Psoas muscle (tissue), 8 donors: ENCODE measurements around the gene TMEM171. TPM values are rescaled to one million over a fixed set of nuclear protein-coding genes. Genes with fewer than 3 reads are reported as not detected.

ENCODE experiments used
- ATAC-seq, 4 donors: fragments of 200-7000 bp; cut with Tn5 transposase; one replicate each; pipeline ENCODE4 v1.9.1; 2020; ENCODE audit warnings: moderate library complexity in 3 of 4, mild to moderate bottlenecking in 2 of 4
- DNase-seq, 2 donors: peaks; one replicate each; pipeline ENCODE4 v3.0.0-alpha.2; 2020
- H3K27ac ChIP-seq: fragments of 200-600 bp; one replicate; pipeline ENCODE4 v1.8.0; 2022
- H3K27me3 ChIP-seq, 3 donors: fragments of 200-600 bp in 1 of 3; one replicate each; pipeline versions ENCODE4 v1.6.1 to v1.8.0; 2013 to 2022; ENCODE audit warnings: low read length in 2 of 3, mild to moderate bottlenecking in 2 of 3, moderate library complexity in 1 of 3; ENCODE audit not compliant: insufficient read depth in 3 of 3
- H3K36me3 ChIP-seq, 2 donors: fragments of 200-600 bp in 1 of 2; one replicate each; pipeline versions ENCODE4 v1.6.1 to v1.8.0; 2013 to 2022; ENCODE audit warnings: low read depth in 1 of 2, mild to moderate bottlenecking in 1 of 2, moderate library complexity in 1 of 2; ENCODE audit not compliant: insufficient read depth in 1 of 2
- H3K4me1 ChIP-seq: fragments of 200-600 bp; one replicate; pipeline ENCODE4 v1.8.0; 2022
- H3K4me3 ChIP-seq: fragments of 200-600 bp; one replicate; pipeline ENCODE4 v1.8.0; 2022; ENCODE audit warnings: mild to moderate bottlenecking
- H3K9me3 ChIP-seq: fragments of 200-600 bp; one replicate; pipeline ENCODE4 v1.8.0; 2022
- WGBS, 3 donors: extraction: QIAGEN DNeasy Blood & Tissue Kit; methylation state at CpG; one replicate each; pipeline versions ENCODE4 v1.1.6 to v1.1.7; 2013; 5-methylcytosine and 5-hydroxymethylcytosine counted together
- intact Hi-C, 2 donors: fragments of 100-400 bp; cut with DNase I; formaldehyde crosslinking; loops; one replicate each; pipeline versions ENCODE4 v1.11.0 to v1.14.2; 2022
- polyA plus RNA-seq, 3 donors: library from polyadenylated mRNA; stranded (reverse); fragments of 200-250 nt; gene quantifications; one replicate each; pipeline ENCODE4 v1.2.3, GENCODE V29; 2013
- total RNA-seq, 4 donors: library from RNA; stranded (reverse); fragmentation: NEBNext Ultra II Directional in 2 of 4; extraction: Animal tissue kit (Norgen Biotek cat#: 25700) in 2 of 4; gene quantifications; one replicate each; pipeline versions ENCODE4 v1.2.1 to v1.2.4, GENCODE V29; 2021 to 2023
- TF ChIP-seq, protein P1 (sequence below): fragments of 200-600 bp; IDR thresholded peaks from one replicate; pipeline ENCODE4 v1.8.0; 2022; ENCODE audit warnings: antibody characterized with exemption
- donor health status: healthy with polysubstance abuse.
- donor health status: DM: no; HTN: no; CAD: no; lungs with moderate emphysema.
- donor health status: Bipolar disorder and iron deficiency.
- donor health status: healthy.
- donor health status: DM: yes; HTN: yes; CAD: no.
- donor health status: DM: no; HTN: no; CAD: no.
- donor health status: DM: no; HTN: no; CAD: no.
- donor health status: DM: yes; HTN: yes; CAD: no.

TMEM171 gene
- total and polyA plus RNA-seq, 7 donors, result 0.25 to 1.1 (median 0.48) TPM

GRCh38 chr5:73117088-73117740 lies 3.2 kb upstream of the TMEM171 start:
- Histone ChIP-seq H3K27ac (no peak overlapping the region), H3K27me3 (peaks cover 0 to 16% (median 2%) of the 10 kb centered on the region in 3 donors), H3K36me3 (peaks cover 0 to 3% of the 10 kb centered on the region in 2 donors), H3K4me3 (no peak overlapping the region), H3K4me1 (peaks cover 4% of the 10 kb centered on the region), H3K9me3 (no peaks in the 10 kb centered on the region)
- TF ChIP-seq, protein P1, sequence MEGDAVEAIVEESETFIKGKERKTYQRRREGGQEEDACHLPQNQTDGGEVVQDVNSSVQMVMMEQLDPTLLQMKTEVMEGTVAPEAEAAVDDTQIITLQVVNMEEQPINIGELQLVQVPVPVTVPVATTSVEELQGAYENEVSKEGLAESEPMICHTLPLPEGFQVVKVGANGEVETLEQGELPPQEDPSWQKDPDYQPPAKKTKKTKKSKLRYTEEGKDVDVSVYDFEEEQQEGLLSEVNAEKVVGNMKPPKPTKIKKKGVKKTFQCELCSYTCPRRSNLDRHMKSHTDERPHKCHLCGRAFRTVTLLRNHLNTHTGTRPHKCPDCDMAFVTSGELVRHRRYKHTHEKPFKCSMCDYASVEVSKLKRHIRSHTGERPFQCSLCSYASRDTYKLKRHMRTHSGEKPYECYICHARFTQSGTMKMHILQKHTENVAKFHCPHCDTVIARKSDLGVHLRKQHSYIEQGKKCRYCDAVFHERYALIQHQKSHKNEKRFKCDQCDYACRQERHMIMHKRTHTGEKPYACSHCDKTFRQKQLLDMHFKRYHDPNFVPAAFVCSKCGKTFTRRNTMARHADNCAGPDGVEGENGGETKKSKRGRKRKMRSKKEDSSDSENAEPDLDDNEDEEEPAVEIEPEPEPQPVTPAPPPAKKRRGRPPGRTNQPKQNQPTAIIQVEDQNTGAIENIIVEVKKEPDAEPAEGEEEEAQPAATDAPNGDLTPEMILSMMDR, result no peak
- ATAC-seq (no peak), DNase-seq (no peak)
- intact Hi-C loops, result no loop called here
- 72 to 82% (median 74%) methylated on average over 3 of the region's 3 CpGs for WGBS, 3 donors

GRCh38 chr5:73118391-73118973 lies 1.9 kb upstream of the TMEM171 start:
- H3K36me3 ChIP-seq, result no peaks in the 10 kb centered on the region
- TF ChIP-seq, protein P1, result no peak
- no peak overlapping the region for H3K4me3 ChIP-seq
- H3K27me3 ChIP-seq, result peaks cover 0 to 20% (median 2%) of the 10 kb centered on the region in 3 donors
- no peak overlapping the region for H3K27ac ChIP-seq
- peaks cover 4% of the 10 kb centered on the region for H3K4me1 ChIP-seq
- intact Hi-C loops, result no loop called here
- no peaks in the 10 kb centered on the region for H3K9me3 ChIP-seq
- 73 to 85% (median 74%) methylated on average over 5 of the region's 5 CpGs for WGBS, 3 donors
- ATAC-seq (no peak), DNase-seq (no peak)

- peak overlapping the region; percentile 62 for H3K4me3 ChIP-seq
- no peaks in the 10 kb centered on the region for H3K9me3 ChIP-seq
- H3K36me3 ChIP-seq, result no peaks in the 10 kb centered on the region
- intact Hi-C loops, result no loop called here
- DNase-seq (peak; percentile 23 to 71), ATAC-seq (peak; percentile 84 to 93 (median 88))
- WGBS, 3 donors, result 16 to 21% (median 18%) methylated on average over 33 to 40 of the region's 40 CpGs
- TF ChIP-seq, protein P1, result no peak
- peaks cover 4% of the 10 kb centered on the region for H3K4me1 ChIP-seq
- peak overlapping the region; percentile 46 for H3K27ac ChIP-seq
- H3K27me3 ChIP-seq, result peaks cover 0 to 20% (median 2%) of the 10 kb centered on the region in 3 donors
Observed at GRCh38 chr5:73119451-73120157, 771 bp upstream of the TMEM171 start.

DNA sequence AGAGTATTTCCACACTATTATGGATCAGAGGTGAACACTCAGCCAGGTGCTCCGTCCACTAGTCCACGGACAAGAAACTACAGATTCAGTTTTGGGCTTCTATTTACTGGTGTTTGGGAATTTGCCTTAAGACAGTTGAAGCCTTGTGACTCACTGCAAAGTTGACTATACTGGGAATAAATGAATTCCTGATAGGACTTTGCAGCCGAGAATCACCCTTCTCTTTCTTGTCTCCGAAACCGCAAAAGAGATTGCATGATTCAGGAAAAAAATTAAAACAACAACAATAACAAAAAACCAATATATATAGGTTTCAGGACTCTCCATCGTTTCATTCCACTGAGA lies 716 bp downstream of the TMEM171 start:
- H3K4me3 ChIP-seq, result peak overlapping the region; percentile 62
- H3K36me3 ChIP-seq, result no peaks in the 10 kb centered on the region
- TF ChIP-seq, protein P1, result no peak
- WGBS, 3 donors, result 35 to 36% (median 35%) methylated on average over 6 of the region's 6 CpGs
- peaks cover 0 to 20% (median 2%) of the 10 kb centered on the region in 3 donors for H3K27me3 ChIP-seq
- no peak overlapping the region for H3K27ac ChIP-seq
- peaks cover 4% of the 10 kb centered on the region for H3K4me1 ChIP-seq
- no peaks in the 10 kb centered on the region for H3K9me3 ChIP-seq
- ATAC-seq (no peak), DNase-seq (no peak)
- intact Hi-C loops, result no loop called here
